ENCODE data around the gene ZFHX3. TPM values are rescaled to one million over a fixed set of nuclear protein-coding genes. Genes with fewer than 3 reads are reported as not detected.
A peak's percentile ranks its signal among the peaks of the same experiment; 100 is the strongest.

Gene ZFHX3
- total RNA-seq, 1 donor from 2014 or later: 68.1 TPM

- H3K27me3 Mint-ChIP-seq (ENCODE audit: low read depth): no peaks in the 10 kb centered on the region
- TF ChIP-seq CTCF (IDR thresholded peaks at IDR 0.05; ENCODE audit: unreplicated experiment): no peak
- DNase-seq (ENCODE audit: low spot score in 2 of 2, unreplicated experiment in 2 of 2): no peak
- H3K27ac Mint-ChIP-seq: no peak overlapping the region
- H3K36me3 Mint-ChIP-seq: peaks cover 38% of the 10 kb centered on the region
- peaks cover 13% of the 10 kb centered on the region for H3K4me1 Mint-ChIP-seq
- no peaks in the 10 kb centered on the region for H3K9me3 Mint-ChIP-seq
- no peak overlapping the region for H3K4me3 Mint-ChIP-seq
Observed at GRCh38 chr16:72884037-72884436, 163.9 kb downstream of the ZFHX3 start.

DNA sequence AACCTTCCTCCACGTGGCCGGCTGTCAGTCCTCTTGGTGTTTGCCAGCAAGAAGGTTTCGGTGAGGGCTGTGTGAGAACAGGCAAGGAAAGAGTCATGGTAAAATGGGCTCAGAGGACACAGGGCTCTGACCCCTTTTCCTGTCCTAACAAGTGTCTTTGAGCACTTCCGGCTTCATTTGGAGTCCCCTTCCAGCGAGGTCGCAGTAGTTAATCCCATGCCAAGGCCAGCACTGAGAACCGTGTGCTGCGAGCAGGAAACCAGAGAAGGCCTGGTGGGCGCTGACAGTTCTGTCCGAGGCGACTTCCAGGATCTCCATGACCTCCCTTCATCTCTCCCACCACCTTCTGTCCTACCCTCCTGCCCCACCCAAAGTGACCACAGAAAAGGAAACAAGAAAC, 168.1 kb downstream of the ZFHX3 start:
- peaks cover 6% of the 10 kb centered on the region for H3K36me3 Mint-ChIP-seq
- no peak overlapping the region for H3K27ac Mint-ChIP-seq
- H3K4me1 Mint-ChIP-seq: peaks cover 53% of the 10 kb centered on the region
- no peak for DNase-seq (ENCODE audit: low spot score in 2 of 2, unreplicated experiment in 2 of 2)
- no peak for TF ChIP-seq CTCF (IDR thresholded peaks at IDR 0.05; ENCODE audit: unreplicated experiment)
- no peaks in the 10 kb centered on the region for H3K27me3 Mint-ChIP-seq (ENCODE audit: low read depth)
- H3K4me3 Mint-ChIP-seq: no peak overlapping the region
- H3K9me3 Mint-ChIP-seq: no peaks in the 10 kb centered on the region

DNA sequence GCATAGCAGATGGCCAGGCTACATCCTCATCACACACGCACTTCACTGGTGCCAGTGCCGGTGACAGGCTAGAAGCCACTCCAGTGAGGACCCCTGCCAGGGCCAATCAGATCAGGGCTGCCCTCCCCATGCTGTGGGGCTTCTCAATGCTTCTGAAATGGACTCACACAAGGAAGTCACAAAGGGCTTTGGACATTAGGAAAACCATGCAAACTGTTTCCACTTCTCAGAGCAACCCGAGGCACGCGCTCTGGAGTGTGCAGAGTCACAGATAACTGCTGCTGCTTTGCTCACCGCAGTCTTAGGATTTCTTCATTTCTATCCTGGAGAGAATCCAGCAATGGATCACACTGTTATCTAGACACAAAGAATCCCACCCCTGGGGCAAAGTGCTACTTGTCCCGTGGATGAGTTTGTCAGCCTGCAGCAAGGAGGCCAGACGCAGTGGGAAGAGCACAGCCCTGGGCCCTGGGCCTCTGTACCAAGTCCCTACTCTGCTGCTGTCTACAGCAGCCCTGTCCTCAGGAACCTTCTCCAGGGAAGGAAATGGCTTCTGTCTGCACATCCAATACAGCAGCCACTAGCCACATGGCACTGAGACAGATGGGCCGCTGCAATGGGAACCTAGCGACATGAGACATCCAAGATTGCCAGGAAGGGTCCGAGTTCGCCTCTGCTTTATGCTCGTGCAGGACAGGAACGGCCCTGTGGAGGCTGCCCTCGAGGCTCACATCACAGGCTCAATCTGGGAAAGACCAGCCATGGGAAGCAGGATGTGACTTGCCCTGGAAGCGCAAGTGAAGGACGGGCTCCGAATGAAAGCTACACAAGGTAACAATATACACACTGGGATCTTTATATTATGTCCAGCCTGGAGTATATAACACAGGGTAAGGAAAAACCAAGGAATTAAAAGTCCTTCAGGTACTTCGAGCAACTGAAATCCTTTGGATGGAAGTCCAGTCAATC, 169.3 kb downstream of the ZFHX3 start:
- no peak for TF ChIP-seq CTCF (IDR thresholded peaks at IDR 0.05; ENCODE audit: unreplicated experiment)
- Mint-ChIP-seq H3K36me3 (peaks cover under 1% of the 10 kb centered on the region), H3K4me3 (no peak overlapping the region), H3K27me3 (ENCODE audit: low read depth) (no peaks in the 10 kb centered on the region), H3K27ac (peak overlapping the region; percentile 84), H3K4me1 (peaks cover 44% of the 10 kb centered on the region), H3K9me3 (no peaks in the 10 kb centered on the region)
- DNase-seq (ENCODE audit: low spot score in 2 of 2, unreplicated experiment in 2 of 2): no peak

- DNase-seq (ENCODE audit: low spot score in 2 of 2, unreplicated experiment in 2 of 2): no peak
- no peaks in the 10 kb centered on the region for H3K27me3 Mint-ChIP-seq (ENCODE audit: low read depth)
Observed at GRCh38 chr16:72877374-72878028, 170.4 kb downstream of the ZFHX3 start.

DNA sequence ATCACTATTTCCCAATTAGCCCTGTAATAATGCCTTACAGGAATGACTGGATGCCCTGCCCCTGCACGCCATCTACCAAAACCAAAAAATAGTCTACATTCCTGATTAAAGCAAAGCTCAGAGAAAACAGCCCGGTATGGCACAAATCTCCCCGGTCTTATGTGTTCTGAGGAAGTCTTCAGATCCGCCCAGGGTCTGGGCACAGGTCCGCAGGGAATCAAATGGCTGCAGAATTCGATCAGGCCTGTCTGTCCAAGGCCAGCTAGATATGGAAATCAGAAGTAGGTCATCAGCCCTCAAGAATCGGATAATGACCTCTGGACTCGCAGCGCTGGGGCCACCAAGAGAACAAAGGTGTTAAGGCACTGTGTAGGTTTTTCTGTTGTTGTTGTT, 171.0 kb downstream of the ZFHX3 start:
- peaks cover 4% of the 10 kb centered on the region for H3K9me3 Mint-ChIP-seq
- peaks cover 39% of the 10 kb centered on the region for H3K4me1 Mint-ChIP-seq
- H3K36me3 Mint-ChIP-seq: peaks cover 10% of the 10 kb centered on the region
- no peak for TF ChIP-seq CTCF (IDR thresholded peaks at IDR 0.05; ENCODE audit: unreplicated experiment)
- H3K27ac Mint-ChIP-seq: peak overlapping the region; percentile 93
- no peaks in the 10 kb centered on the region for H3K27me3 Mint-ChIP-seq (ENCODE audit: low read depth)
- no peak for DNase-seq (ENCODE audit: low spot score in 2 of 2, unreplicated experiment in 2 of 2)
- H3K4me3 Mint-ChIP-seq: no peak overlapping the region

More at GRCh38 chr16:72877374-72878028, 170.4 kb downstream of the ZFHX3 start:
- Mint-ChIP-seq H3K4me1 (peaks cover 39% of the 10 kb centered on the region), H3K36me3 (peaks cover 8% of the 10 kb centered on the region), H3K27ac (peak overlapping the region; percentile 93), H3K9me3 (peaks cover 4% of the 10 kb centered on the region), H3K4me3 (no peak overlapping the region)
- no peak for TF ChIP-seq CTCF (IDR thresholded peaks at IDR 0.05; ENCODE audit: unreplicated experiment)

Data from mesothelial cell of epicardium (in vitro differentiated cells).